GM18505 (cell line): ENCODE results near the gene DCST2.
"Not testable (repeated sequence)": the region's sequence is repeated elsewhere in the genome, so short reads cannot be mapped to it uniquely, and the experiment has no call there.

Source experiments
- ATAC-seq: cut with Tn5 transposase; IDR thresholded peaks from one replicate; pipeline ENCODE4 v1.9.1; 2021; ENCODE audit not compliant: unreplicated experiment
- POLR2A ChIP-seq: IDR thresholded peaks from 4 replicates; pipeline ENCODE4 v1.6.1; 2011; ENCODE audit warnings: borderline replicate concordance; ENCODE audit not compliant: insufficient read depth, insufficient read length; ENCODE audit errors: extremely low read depth

The DCST2 gene

GRCh38 chr1:155002464-155003226 lies 30.9 kb downstream of the DCST2 start, which contains the start of gene ZBTB7B:
ZBTB7B (plus strand) TSS chr1:155002802; CDS start chr1:155014661, 11,859 bp downstream.
- no peak for ATAC-seq
- TF ChIP-seq POLR2A: no peak

GRCh38 chr1:155001675-155002463 lies 31.7 kb downstream of the DCST2 start:
- no peak for TF ChIP-seq POLR2A
- ATAC-seq: peak; percentile 50

GRCh38 chr1:155001425-155001674 lies 32.2 kb downstream of the DCST2 start:
- TF ChIP-seq POLR2A: no peak
- no peak for ATAC-seq

- TF ChIP-seq POLR2A: peak; percentile 63
- peak; percentile 38 for ATAC-seq
These were observed 32.7 kb downstream of the DCST2 start for GRCh38 chr1:155000726-155001424.

GRCh38 chr1:155000411-155000725 lies 33.2 kb downstream of the DCST2 start:
- no peak for TF ChIP-seq POLR2A
- no peak for ATAC-seq

- ATAC-seq: no peak
These were observed 33.8 kb downstream of the DCST2 start for GRCh38 chr1:154999571-155000410.

GRCh38 chr1:154998818-154999570 lies 34.6 kb downstream of the DCST2 start:
- TF ChIP-seq POLR2A: peak; percentile 76
- no peak for ATAC-seq

More at GRCh38 chr1:154999571-155000410, 33.8 kb downstream of the DCST2 start:
- peak; percentile 10 for TF ChIP-seq POLR2A

GRCh38 chr1:154998201-154998780 lies 35.3 kb downstream of the DCST2 start:
- no peak for TF ChIP-seq POLR2A
- ATAC-seq: no peak

GRCh38 chr1:154996966-154997701 lies 36.4 kb downstream of the DCST2 start:
- TF ChIP-seq POLR2A: no peak

GRCh38 chr1:154995301-154995983 lies 38.1 kb downstream of the DCST2 start:
- ATAC-seq: not testable (repeated sequence)

More at GRCh38 chr1:154996966-154997701, 36.4 kb downstream of the DCST2 start:
- ATAC-seq: no peak

- TF ChIP-seq POLR2A: no peak
- no peak for ATAC-seq
These were observed 39.0 kb downstream of the DCST2 start for GRCh38 chr1:154994591-154994990.
